GM19395 (cell line): ENCODE measurements around the gene WNT10A.

ENCODE experiments used
- ATAC-seq: cut with Tn5 transposase; IDR thresholded peaks from one replicate; pipeline ENCODE4 v1.9.1; 2021; ENCODE audit warnings: mild to moderate bottlenecking, moderate library complexity; ENCODE audit not compliant: unreplicated experiment

Gene WNT10A

GRCh38 chr2:218857371-218858137, 23.1 kb upstream of the WNT10A start:
- no peak for ATAC-seq

GRCh38 chr2:218858138-218858445, 22.6 kb upstream of the WNT10A start:
- ATAC-seq: no peak

GRCh38 chr2:218858671-218859555, 21.7 kb upstream of the WNT10A start:
- ATAC-seq: no peak

- ATAC-seq: no peak
Measured at GRCh38 chr2:218859556-218859987, 21.1 kb upstream of the WNT10A start, which contains the start of gene WNT6. TSS of gene WNT6 (plus strand) at chr2:218859805. CDS start at chr2:218860038, 233 bp downstream.

DNA sequence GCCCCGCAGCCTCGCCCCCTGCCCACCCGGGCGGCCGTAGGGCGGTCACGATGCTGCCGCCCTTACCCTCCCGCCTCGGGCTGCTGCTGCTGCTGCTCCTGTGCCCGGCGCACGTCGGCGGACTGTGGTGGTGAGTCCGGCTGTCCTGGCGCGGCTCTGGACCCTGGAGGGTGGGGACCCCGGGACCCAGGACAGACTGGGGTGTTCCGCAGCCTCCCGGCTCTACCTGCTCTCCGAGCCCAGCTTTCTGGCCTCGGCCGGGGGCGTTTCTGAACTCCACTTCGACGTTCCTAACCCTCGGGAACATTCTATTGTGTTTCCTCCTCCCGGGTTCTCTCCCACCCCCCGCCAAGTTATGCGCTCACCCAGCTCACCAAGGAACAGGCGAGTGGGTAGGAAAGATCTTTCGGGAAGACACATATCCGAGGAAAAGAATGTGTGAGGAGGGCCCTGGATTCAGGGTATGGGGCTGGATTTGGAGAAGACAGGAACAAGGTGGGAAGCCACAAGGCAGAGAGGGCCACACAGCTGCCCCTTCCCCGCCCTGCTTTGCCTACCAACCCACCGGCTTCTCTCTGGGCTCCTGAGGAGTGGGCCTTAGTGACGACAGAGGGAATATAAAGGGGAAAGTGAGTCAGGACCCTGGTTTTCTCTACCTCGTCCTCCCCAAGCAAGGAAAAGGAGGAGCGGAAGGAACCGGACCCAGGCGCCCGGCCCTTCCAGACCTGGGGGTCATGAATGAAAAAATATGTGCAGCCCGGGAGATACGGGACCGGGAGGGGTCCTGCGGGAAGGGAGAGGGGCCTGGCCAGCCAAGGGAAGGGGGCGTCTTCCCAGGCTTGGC, 20.4 kb upstream of the WNT10A start:
- ATAC-seq: no peak

DNA sequence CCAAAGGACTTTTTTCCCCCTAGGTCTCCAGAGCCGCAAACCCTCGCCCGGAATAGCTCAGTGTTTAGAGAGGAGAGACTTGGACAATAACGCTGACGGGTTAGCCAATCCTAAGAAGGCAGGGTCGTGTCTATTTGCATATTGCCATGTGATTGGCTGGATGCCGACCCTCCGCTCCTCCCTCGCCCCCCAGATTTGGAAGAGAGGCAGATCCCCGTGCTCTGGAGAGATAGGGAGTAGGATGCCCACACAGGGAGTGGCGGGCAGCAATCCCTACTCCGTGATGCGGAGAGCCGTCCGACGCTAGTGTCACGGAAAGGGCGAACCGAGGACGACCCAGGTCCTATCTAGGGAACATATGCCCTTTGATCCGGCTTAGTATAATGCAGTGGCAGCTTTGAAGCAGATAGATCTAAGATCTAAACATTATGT, 19.7 kb upstream of the WNT10A start:
- ATAC-seq: no peak

- ATAC-seq: no peak
Measured at GRCh38 chr2:218861645-218862318, 18.9 kb upstream of the WNT10A start.

DNA sequence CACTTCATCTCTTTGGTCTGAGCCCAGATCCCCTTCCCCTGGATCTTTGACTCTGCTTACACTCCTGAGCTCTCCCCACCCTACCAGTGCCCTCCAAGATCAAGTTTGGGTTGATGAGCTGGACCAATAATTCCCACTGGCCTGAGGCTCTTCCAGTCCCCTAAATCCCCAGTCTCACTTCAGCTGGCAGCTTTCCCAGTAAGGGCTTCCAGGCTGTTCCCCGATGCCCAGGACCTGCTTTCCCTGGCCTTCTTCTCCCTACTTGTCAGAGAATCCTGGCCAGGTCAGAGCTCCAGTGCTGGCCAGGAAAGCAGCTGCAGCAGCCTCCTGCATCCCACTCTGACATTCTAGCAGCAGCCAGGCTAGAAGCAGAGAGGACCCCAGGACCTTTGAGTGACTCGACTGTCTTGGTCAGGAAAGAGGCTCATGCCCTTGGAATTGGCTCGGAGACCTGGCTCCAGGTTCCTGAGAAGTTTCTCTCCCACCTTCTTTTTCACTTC, 17.6 kb upstream of the WNT10A start:
- no peak for ATAC-seq

GRCh38 chr2:218865396-218865795, 15.3 kb upstream of the WNT10A start:
- no peak for ATAC-seq

DNA sequence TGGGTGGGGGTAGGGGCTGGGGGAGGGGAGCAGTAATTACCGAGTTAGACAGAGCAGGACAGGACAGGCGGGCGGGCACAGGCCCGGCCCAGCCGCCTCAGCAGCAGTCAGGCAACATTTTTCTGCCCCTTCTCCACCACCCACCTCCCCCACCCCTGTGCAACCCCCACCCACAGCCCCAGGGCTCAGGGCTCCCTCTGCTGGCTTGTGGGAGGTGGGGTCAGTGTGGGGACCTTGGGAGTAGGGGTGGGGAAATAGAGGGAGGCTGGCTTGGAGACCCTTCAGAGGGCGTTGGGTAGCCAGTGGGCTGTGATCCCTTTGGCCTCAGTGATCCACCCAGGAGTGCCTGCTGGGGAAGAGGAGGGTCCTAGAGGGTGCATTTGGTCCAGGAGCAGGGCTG, 14.7 kb upstream of the WNT10A start:
- no peak for ATAC-seq

GRCh38 chr2:218867900-218868299, 12.8 kb upstream of the WNT10A start:
- no peak for ATAC-seq

DNA sequence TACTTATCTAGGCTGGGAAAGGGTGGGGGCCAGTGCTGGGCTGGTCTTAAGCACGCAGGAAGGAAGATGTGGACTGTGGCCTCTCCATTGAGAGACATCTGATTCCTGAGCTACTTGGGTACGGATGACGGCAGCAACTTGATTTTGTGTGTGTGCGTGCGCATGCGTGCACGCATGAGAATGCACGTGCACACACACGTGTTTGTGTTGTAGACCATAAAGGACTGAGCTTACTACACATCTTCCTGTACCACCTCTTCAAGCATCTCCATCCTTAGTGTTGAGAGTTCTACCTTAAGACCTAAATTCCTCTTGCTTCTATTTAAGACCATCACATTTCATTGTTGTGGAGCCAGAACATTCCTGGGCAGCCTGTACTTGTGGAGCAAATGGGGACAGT, 11.6 kb upstream of the WNT10A start:
- ATAC-seq: no peak

GRCh38 chr2:218870984-218871344, 9.7 kb upstream of the WNT10A start:
- no peak for ATAC-seq

GRCh38 chr2:218871345-218872302, 9.0 kb upstream of the WNT10A start:
- no peak for ATAC-seq

DNA sequence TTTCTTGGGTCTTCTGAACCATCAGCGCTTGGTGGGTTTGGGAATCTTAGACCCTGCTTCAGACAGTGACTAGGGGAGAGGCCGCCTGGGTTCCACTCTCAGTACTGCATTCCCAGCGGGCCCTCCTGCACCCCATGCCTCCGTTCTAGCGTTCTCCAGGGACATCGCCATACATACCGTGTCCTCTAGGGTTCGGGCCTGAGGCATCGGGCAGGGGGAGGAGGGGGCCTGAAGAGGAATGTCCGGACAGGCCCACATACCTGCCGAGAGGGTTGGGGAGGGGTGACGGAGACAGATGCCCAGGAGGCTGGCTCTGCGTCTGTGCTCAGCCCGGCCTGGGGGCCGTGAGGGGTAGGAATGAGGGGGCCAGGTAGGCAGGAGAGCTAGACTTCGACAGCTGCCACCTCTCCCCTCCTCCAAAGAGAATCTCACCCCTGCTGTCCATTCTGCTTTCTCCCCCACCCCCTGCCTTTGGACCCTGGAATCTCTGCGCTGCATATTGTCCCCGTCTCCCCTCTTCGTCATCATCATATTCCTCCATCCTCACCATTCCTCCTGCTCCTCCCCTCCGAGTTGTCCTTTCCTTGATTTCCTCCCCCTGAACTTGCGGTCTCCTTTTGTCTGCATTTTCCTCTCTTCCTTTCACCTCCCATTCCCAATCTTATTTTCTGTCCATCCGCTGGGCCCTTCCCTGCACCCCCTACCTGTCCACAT, 7.8 kb upstream of the WNT10A start:
- no peak for ATAC-seq

DNA sequence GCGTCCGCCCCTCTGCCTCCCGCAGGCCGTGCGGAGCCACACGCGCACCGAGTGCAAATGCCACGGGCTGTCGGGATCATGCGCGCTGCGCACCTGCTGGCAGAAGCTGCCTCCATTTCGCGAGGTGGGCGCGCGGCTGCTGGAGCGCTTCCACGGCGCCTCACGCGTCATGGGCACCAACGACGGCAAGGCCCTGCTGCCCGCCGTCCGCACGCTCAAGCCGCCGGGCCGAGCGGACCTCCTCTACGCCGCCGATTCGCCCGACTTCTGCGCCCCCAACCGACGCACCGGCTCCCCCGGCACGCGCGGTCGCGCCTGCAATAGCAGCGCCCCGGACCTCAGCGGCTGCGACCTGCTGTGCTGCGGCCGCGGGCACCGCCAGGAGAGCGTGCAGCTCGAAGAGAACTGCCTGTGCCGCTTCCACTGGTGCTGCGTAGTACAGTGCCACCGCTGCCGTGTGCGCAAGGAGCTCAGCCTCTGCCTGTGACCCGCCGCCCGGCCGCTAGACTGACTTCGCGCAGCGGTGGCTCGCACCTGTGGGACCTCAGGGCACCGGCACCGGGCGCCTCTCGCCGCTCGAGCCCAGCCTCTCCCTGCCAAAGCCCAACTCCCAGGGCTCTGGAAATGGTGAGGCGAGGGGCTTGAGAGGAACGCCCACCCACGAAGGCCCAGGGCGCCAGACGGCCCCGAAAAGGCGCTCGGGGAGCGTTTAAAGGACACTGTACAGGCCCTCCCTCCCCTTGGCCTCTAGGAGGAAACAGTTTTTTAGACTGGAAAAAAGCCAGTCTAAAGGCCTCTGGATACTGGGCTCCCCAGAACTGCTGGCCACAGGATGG, 7.1 kb upstream of the WNT10A start:
- ATAC-seq: no peak

DNA sequence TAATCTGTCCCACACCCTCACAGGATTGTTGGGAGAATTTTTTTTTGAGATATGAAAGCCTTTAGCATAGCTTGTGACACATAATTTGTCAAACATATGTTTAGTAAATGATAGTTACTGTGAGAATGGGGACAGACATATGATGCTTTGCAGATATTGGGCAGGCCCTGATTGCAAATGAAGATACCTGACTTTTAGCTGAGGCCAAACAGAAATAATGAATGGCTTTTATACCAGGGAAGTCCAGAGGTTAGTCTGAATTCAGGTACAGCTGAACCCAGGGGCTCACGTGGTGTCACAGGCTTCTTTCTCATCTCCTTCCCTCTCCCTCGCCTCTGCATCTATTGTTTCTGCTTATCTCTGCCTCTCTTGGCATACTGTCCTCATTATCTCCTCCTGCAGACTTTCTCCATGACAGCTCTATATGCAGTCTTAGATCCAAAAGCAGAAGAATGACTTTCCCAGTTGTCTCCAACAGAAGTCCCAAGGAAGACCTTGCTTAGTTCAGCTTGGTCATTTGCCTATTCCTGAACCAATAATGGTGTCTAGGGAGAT, 4.9 kb upstream of the WNT10A start:
- ATAC-seq: no peak
